Caco-2 (cell line): Measurements from ENCODE around the gene PKIB. TPM values are rescaled to one million over a fixed set of nuclear protein-coding genes. Genes with fewer than 3 reads are reported as not detected.

ENCODE experiments used
- BruUV-seq: library from RNA; stranded (reverse); fragments of 400-500 nt; replicated peaks from 2 replicates; lab custom pipeline; 2021; lab: Mats Ljungman, UMichigan
- CTCF ChIA-PET: fragments of 300-600 bp; sonication (Branson Sonifier 250); formaldehyde crosslinking; loops from one replicate; lab custom pipeline; 2022; ENCODE audit warnings: antibody characterized with exemption; lab: Charles Lee
- POLR2A ChIA-PET: fragments of 300-600 bp; sonication (Branson Sonifier 250); formaldehyde crosslinking; loops from one replicate; lab custom pipeline; 2022; ENCODE audit warnings: antibody characterized with exemption; lab: Charles Lee
- DNase-seq, 2 experiments: peaks; one replicate each; pipeline versions ENCODE4 v3.0.0 to v3.0.0-alpha.2; 2020 to 2022
- H3K27me3 ChIP-seq: replicated peaks from 2 replicates; pipeline ENCODE4 v1.6.0; 2011; ENCODE audit warnings: low read length; ENCODE audit not compliant: control insufficient read depth, insufficient read depth
- H3K36me3 ChIP-seq: 2 replicates; pipeline ENCODE4 v1.5.1; 2011; ENCODE audit warnings: low read length; ENCODE audit not compliant: control insufficient read depth, insufficient read depth
- H3K4me1 ChIP-seq: fragments of 250-450 bp; sonication (Bioruptor Pico); 2 replicates; pipeline ENCODE4 v1.5.1; 2020; ENCODE audit warnings: mild to moderate bottlenecking
- H3K4me3 ChIP-seq: 2 replicates; pipeline ENCODE4 v1.5.1; 2011; ENCODE audit warnings: low read depth, mild to moderate bottlenecking, control low read depth, low read length
- H3K9me3 ChIP-seq: fragments of 250-450 bp; sonication (Bioruptor Pico); 2 replicates; pipeline ENCODE4 v1.5.1; 2020; ENCODE audit warnings: mild to moderate bottlenecking, moderate library complexity
- H3K27ac Mint-ChIP-seq: one replicate; pipeline ENCODE4 v1.8.0; 2022; ENCODE audit warnings: mixed read lengths; ENCODE audit not compliant: unreplicated experiment
- H3K27me3 Mint-ChIP-seq: one replicate; pipeline ENCODE4 v1.8.0; 2022; ENCODE audit warnings: mixed read lengths; ENCODE audit not compliant: insufficient read depth, unreplicated experiment
- H3K36me3 Mint-ChIP-seq: one replicate; pipeline ENCODE4 v1.8.0; 2022; ENCODE audit warnings: mild to moderate bottlenecking, mixed read lengths; ENCODE audit not compliant: insufficient read depth, unreplicated experiment
- H3K4me1 Mint-ChIP-seq: one replicate; pipeline ENCODE4 v1.8.0; 2022; ENCODE audit warnings: low read depth, mixed read lengths; ENCODE audit not compliant: unreplicated experiment
- H3K4me3 Mint-ChIP-seq: one replicate; pipeline ENCODE4 v1.8.0; 2022; ENCODE audit warnings: mild to moderate bottlenecking, moderate library complexity, mixed read lengths; ENCODE audit not compliant: unreplicated experiment
- H3K9me3 Mint-ChIP-seq: one replicate; pipeline ENCODE4 v1.8.0; 2022; ENCODE audit warnings: mixed read lengths; ENCODE audit not compliant: unreplicated experiment
- intact Hi-C: fragments of 100-400 bp; cut with micrococcal nuclease; formaldehyde crosslinking; loops from one replicate; pipeline ENCODE4 v1.10.0; 2022; ENCODE audit not compliant: unreplicated experiment
- total RNA-seq: library from RNA; stranded (reverse); gene quantifications from 2 replicates; pipeline ENCODE4 v1.2.3, GENCODE V29; 2022
- TF ChIP-seq, protein P1 (sequence below), 2 experiments: fragments of 200-600 bp in 1 of 2; IDR thresholded peaks; 1 replicate in 1 of 2; 2 replicates in 1 of 2; pipeline versions ENCODE4 v1.5.1 to v1.8.0; 2011 to 2022; ENCODE audit warnings: antibody characterized with exemption in 1 of 2, control low read depth in 1 of 2, inconsistent platforms in 1 of 2, low read depth in 1 of 2, low read length in 1 of 2, mild to moderate bottlenecking in 1 of 2, moderate library complexity in 1 of 2; ENCODE audit not compliant: insufficient read depth in 1 of 2, severe bottlenecking in 1 of 2, unreplicated experiment in 1 of 2

Gene PKIB
- total RNA-seq, 1 experiment from 2014 or later: 18.6 TPM

DNA sequence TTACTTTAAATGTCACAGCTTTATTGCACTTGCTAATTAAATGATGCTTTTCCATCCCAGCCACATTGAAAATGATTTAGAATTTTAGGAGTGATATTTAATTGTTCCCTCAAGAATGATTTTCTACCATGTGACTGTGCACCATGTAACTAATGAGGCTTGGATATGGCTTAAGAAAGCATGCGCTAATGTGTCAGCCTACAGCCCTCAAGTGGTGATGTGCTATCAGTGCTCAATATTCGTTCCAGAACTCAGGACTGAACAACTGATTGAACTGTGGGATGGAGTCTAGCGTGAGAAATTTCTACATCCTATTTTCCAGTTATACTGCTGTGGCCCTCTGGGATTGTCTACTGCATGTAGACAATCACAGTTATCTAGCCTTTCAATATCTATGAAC lies 71.5 kb downstream of the PKIB start:
- CTCF ChIA-PET: interaction anchor here (0.7 kb wide), 1 partner anchor 71 kb away, joined by 3 read pairs; the partner anchor contains the start of gene PKIB

DNA sequence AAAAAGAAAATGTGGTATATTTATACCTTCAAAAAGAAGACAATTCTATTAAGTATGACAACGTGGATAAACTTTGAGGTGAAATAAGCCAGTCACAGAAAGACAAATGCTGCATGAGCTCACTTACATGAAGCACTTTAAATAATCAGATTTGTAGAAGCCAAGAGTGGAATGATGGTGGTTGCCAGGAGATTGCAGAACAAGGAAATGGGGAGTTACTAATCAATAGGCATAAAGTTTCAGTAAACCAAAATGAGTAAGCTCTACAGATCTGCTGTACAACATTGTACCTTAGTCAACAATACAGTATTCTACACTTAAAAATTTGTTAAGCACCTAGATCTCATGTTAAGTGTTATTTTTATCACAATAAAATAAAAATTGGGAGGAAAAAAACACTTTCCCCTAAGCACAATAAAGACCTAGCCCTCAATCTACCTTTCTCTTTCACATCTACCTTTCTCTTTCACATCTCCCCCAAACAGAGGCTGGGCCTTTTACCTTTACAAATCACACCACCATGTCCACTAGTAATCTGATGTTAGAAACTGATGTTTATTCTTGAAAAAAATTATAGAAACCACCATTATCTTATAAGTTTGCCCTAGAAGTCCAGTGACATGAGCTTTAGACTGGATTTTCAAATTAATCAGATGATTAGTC lies 73.9 kb downstream of the PKIB start:
- H3K4me3 Mint-ChIP-seq: no peak overlapping the region
- BruUV-seq: no TSS peak

More for the DNA sequence above, 71.5 kb downstream of the PKIB start:
- intact Hi-C loops: loop anchor here (1.0 kb wide), 2 partner anchors 71 to 189 kb away; partner anchors contain the start of gene PKIB
- Mint-ChIP-seq H3K4me1 (peaks cover 12% of the 10 kb centered on the region), H3K4me3 (no peak overlapping the region), H3K27me3 (no peaks in the 10 kb centered on the region), H3K9me3 (no peaks in the 10 kb centered on the region), H3K36me3 (no peaks in the 10 kb centered on the region), H3K27ac (no peak overlapping the region)
- no TSS peak for BruUV-seq
- Histone ChIP-seq H3K36me3 (no peaks in the 10 kb centered on the region), H3K4me3 (no peak overlapping the region), H3K27me3 (no peaks in the 10 kb centered on the region), H3K4me1 (no peaks in the 10 kb centered on the region), H3K9me3 (no peaks in the 10 kb centered on the region)
- POLR2A ChIA-PET: no interaction called here
- peak in 1 of 2 experiments; percentile 14 for DNase-seq
- TF ChIP-seq, protein P1, sequence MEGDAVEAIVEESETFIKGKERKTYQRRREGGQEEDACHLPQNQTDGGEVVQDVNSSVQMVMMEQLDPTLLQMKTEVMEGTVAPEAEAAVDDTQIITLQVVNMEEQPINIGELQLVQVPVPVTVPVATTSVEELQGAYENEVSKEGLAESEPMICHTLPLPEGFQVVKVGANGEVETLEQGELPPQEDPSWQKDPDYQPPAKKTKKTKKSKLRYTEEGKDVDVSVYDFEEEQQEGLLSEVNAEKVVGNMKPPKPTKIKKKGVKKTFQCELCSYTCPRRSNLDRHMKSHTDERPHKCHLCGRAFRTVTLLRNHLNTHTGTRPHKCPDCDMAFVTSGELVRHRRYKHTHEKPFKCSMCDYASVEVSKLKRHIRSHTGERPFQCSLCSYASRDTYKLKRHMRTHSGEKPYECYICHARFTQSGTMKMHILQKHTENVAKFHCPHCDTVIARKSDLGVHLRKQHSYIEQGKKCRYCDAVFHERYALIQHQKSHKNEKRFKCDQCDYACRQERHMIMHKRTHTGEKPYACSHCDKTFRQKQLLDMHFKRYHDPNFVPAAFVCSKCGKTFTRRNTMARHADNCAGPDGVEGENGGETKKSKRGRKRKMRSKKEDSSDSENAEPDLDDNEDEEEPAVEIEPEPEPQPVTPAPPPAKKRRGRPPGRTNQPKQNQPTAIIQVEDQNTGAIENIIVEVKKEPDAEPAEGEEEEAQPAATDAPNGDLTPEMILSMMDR (IDR thresholded peaks at IDR 0.05; ENCODE audit: insufficient read depth in 1 of 2, low read depth in 1 of 2, low read length in 1 of 2, severe bottlenecking in 1 of 2, unreplicated experiment in 1 of 2): peak in 1 of 2 experiments; percentile 17

DNA sequence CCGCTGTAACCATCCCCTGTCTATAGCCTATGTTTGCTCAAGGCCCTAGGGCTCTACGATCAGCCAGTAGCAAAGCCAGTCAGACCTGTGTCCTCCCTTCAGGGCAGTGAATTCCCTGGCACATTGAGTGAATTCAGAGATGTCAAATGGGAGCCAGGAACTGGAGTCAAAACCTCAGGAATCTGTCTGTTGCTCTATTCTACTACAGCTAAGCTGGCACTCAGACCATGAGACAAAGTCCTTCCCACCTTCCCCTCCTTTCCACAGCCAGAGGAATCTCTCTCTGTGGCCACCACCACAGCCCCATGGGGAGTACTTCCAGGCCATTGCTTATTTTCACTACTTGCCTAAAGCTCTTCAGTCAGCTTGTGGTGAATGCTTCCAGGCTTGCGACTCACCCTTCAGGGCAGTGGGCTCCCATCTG lies 82.0 kb downstream of the PKIB start:
- H3K36me3 ChIP-seq: no peaks in the 10 kb centered on the region
- DNase-seq: peak in 1 of 2 experiments; percentile 27
- no peaks in the 10 kb centered on the region for H3K4me1 ChIP-seq
- Mint-ChIP-seq H3K27me3 (no peaks in the 10 kb centered on the region), H3K9me3 (peaks cover 27% of the 10 kb centered on the region), H3K27ac (peak overlapping the region; percentile 53), H3K4me1 (no peaks in the 10 kb centered on the region), H3K4me3 (no peak overlapping the region), H3K36me3 (no peaks in the 10 kb centered on the region)
- ChIA-PET CTCF (no interaction called here), POLR2A (no interaction called here)
- TF ChIP-seq, protein P1 (IDR thresholded peaks at IDR 0.05; ENCODE audit: insufficient read depth in 1 of 2, low read depth in 1 of 2, low read length in 1 of 2, severe bottlenecking in 1 of 2, unreplicated experiment in 1 of 2): no peak
- intact Hi-C loops: no loop called here
- BruUV-seq: no TSS peak
- no peaks in the 10 kb centered on the region for H3K27me3 ChIP-seq
- H3K4me3 ChIP-seq: no peak overlapping the region
- H3K9me3 ChIP-seq: no peaks in the 10 kb centered on the region

More for the DNA sequence above, 73.9 kb downstream of the PKIB start:
- TF ChIP-seq, protein P1 (IDR thresholded peaks at IDR 0.05; ENCODE audit: insufficient read depth in 1 of 2, low read depth in 1 of 2, low read length in 1 of 2, severe bottlenecking in 1 of 2, unreplicated experiment in 1 of 2): no peak
- no peak overlapping the region for H3K27ac Mint-ChIP-seq
- POLR2A ChIA-PET: no interaction called here
- no peak for DNase-seq
- H3K4me1 ChIP-seq: no peaks in the 10 kb centered on the region
- H3K27me3 ChIP-seq: no peaks in the 10 kb centered on the region
- H3K9me3 Mint-ChIP-seq: peaks cover 5% of the 10 kb centered on the region
- intact Hi-C loops: no loop called here
- H3K36me3 Mint-ChIP-seq: no peaks in the 10 kb centered on the region
- H3K4me1 Mint-ChIP-seq: peaks cover 4% of the 10 kb centered on the region
- no peaks in the 10 kb centered on the region for H3K9me3 ChIP-seq
- H3K36me3 ChIP-seq: no peaks in the 10 kb centered on the region
- no peaks in the 10 kb centered on the region for H3K27me3 Mint-ChIP-seq
- no peak overlapping the region for H3K4me3 ChIP-seq
- CTCF ChIA-PET: no interaction called here
